SK-N-DZ (cell line): Measurements from ENCODE around the gene VIPR1.

Experiments used
- DNase-seq: peaks from one replicate; pipeline ENCODE4 v3.0.0-alpha.2; 2015; ENCODE audit warnings: low spot score

The VIPR1 gene

DNA sequence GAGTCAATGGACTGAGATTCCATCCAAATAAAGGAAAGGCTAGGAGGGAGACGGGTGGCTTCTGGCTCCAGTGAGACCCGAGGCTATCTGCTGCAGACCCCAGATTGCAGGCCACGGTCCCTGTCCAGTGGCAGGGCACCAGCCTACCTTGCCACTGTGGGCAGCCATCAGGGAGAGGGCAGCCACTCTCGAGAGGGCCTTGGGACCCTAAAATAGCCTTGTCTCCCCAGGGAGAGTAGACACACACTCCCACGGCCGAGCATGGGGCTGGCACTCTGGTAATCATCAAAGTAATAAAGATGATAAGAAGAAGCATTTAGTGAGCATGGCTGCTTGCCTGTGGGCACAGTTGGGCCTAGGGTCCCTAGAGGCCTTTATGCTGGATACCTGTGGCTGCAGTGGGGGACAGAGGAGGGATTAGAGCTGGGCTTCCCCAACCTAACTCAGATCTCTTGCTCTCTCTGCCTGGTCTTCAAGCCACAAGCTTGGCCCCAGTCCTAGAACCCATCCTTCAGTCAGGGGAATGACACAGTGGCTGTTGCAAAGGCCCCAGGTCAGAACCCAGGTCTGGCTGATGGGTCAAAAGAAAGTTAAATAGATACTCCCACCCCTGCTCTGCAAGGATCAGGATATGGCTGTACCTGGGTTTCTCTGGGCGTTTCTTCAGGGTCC lies 9.2 kb upstream of the VIPR1 start:
- DNase-seq: no peak

DNA sequence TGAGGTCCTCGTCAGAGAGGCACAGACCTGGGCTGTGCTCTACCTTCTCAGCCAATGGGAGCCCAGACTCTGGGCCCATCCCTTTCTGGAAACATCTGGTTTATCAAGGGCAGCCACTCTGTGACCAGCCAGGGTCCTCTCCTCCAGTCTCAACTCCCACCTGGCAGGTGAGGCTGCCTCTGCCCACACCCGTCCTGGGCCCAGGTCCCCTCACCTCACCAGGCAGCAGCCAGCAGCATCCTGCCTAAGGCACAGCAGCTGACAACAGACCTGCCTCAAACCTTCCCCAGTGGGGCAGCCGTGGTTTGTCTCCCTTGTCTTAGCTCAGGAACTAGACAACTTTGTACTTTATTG lies 8.7 kb upstream of the VIPR1 start:
- DNase-seq: no peak

DNA sequence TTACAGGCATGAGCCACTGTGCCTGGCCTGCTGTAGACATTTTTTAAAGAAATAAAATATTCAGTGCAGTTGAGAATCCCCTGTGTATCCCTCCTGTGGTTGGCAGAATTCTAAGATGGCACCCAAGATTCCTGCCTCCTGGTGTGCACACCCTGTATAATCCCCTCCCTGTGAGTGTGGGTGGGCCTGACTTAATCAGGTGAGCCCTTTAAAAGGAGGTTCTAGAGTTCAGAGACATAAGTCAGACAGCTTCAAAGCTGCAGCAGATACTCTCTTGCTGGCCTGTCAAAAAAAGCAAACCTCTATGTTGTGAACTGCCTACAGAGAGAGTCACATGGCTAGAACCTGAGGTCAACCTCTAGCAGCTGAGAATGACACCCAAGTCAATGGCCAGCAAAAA lies 7.0 kb upstream of the VIPR1 start:
- no peak for DNase-seq

DNA sequence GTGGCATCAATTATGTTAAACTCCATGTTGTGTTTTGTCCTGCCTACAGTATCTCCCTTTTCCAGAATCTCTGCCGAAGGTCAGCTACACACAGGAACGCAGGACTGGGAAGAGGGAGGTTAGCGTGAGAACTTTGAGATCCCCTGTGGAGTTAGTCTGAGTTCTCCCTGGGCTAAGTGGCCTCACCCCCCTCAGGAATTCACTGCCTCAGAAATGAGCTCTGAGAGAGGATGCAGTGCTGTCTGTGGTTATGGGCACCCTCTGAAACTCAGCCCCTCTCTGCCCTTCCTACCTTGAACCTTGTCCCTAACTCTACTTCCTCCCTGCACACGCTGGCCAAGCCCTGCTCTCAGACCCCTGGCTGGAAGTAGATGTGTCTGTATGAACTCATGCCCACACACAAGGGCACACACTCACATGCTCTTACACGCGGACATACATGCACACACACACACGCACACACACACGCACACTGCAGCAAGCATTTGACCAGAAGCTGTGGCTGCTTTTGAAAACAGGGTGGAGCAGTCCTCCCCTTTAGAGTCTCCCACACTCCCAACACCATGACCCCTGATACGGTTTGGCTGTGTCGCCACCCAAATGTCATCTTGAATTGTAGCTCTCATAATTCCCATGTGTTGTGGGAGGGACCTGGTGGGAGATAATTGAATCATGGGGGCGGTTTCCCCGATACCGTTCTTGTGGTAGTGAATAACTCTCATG lies 5.3 kb upstream of the VIPR1 start:
- no peak for DNase-seq

DNA sequence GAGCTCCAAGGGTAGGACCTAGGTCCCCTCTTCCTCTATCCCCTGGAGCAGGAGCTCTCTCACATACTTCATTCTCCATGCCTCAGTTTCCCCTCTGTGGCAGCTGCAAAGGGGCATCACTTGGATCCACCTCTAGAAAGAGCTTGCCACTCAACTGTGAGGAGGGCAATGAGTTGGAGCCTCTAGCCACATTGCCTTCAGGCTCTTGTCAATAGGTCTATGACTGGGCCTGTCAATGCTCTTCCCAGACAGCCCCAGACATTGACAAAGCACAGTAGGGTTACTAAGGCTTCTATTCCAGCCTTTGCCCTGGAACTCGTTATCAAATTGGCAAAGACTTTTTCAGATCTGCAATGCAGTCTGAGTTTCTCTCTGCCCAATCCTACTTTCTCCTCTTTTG lies 4.4 kb upstream of the VIPR1 start:
- no peak for DNase-seq

DNA sequence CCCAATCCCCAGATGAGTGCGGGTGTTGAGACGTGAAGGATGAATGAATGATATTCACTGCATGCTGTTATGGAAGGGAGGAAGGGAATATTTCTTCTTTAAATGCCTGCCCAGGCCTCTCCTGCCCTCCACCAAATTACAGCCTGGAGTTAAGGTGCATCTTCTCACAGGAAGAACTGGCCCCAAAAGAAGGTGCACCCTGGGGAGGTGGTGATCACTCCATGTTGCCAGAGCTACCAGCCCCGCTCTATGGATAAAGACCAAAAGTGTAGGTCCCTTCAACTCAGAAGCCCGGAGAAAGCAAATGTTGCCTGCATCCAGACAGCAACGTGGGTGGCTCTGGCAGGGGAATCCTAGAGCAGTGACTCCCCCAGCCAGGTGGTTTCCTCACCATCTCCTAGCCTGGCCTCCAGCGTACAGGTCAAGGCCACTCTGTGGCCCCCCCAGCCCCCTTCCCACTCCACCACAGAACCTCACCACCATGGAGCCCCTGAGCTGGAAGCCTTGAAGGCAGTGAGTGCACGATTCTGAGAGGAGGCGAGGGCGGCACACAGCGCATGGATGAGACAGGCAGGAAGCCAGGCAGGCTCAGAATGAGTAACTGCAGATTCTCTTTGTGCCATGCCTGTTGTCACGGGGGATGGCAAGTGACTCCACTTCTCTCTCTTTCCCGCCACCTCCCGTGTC lies 3.5 kb upstream of the VIPR1 start:
- DNase-seq: no peak

DNA sequence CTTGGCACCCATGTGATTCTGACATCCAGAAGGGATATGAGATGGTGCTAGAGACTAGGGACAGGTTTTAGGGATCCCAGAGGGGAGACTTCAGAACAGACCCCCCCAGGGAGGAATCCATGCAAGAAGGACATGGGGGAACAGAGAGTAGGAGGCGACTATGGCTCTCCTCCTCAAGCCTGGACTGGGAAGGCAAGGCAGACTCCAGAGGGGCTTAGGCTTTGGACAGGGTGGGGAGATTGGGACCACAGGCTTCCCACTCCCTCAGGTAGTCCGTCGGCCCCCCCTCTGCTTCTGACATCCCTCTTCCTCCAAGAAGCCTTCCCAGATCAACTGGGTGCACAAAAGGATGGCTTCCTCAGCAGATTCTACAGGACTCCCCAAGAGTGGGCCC lies 3.0 kb upstream of the VIPR1 start:
- DNase-seq: no peak

DNA sequence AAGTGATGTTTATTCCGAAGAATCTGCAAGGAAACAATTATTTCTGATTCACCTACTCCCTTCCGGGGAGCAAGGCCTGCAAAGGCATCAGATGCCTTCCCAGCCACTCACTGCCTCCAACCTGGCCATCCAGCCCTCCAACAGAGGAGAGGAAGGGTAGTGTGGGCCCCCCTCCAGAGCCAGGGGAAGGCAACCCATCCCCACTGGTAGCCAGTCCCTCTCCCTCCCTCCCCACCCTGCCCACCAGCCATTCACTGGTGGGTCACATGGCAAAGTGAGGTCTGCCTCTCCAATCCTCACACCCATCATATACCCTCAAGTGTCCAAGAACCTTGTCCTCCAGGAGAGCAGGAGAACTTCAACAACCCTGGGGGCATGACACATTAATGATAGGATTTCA lies 2.4 kb upstream of the VIPR1 start:
- no peak for DNase-seq

DNA sequence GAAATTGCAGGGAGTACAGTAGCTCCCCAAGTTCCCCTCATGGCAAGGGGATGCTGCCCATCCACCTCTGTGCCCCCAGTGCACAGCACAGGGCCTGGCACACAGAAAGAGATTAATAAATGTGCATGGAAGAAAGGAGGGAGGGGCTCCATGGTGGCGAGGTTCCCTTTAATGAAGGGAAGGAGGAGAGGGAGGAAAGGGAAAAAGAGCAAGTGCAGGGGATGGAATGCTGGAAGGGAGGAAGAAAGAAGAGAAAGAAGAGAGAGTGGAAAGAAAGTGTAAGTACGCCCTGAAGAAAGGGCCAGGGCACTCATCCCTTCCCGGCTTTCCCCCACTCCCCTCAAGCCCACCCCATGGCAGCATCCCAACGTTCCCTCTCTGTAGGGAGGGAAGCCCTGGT lies 1.5 kb upstream of the VIPR1 start:
- no peak for DNase-seq

DNA sequence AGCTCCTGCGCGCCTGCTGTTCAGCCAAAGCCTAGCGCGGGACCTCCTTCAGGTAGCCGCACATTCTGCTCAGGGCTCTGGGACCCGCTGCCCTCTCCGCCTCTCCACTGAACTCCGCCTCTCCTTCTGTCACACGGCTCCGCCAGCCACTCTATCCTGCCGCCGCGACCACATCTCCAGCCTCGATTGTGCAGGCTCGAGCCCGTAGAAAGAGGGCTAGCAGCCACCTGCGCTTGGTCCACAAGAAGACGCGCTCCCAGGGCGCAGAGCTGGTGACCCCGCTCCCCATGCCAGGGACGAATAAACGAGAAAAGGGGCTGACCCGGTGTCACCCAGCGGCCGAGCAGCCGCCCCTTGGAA lies 1.1 kb upstream of the VIPR1 start:
- DNase-seq: no peak

DNA sequence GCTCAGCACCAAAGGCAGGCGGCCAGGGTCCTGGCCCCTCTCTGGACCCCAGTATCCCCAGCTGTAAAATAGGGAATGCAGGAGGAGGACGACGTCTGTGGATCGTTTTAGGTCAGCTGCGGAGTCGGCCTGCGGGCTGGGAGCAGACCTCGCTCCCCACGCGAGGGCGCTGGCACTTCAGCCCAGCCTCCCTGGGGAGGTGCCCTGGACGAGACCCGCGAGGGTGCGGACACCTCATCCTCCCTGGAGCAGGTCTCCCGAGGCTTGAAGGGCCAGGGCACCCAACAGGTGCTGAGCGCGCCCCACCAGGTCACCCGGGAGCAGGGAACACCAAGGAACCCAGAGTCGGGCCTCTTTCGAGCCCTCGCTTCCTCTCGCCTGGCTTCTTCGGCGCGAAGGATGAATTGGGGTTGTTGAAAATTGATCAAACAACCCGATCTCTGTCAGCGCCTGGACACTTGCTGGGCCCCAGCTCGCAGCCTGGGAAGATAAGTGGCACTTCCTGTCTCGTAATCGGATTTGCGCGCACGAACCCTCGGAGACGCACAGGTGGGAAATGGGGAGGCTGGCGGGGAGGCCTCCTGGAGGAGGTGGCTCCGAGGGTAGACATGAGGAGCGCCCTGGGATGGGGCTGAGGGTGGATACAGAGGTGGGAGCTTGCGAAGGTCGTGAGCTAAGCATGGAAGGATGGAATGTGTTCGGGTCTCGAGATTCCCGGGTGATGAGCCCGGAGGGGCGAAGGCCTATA lies 588 bp upstream of the VIPR1 start:
- DNase-seq: peak; percentile 10

DNA sequence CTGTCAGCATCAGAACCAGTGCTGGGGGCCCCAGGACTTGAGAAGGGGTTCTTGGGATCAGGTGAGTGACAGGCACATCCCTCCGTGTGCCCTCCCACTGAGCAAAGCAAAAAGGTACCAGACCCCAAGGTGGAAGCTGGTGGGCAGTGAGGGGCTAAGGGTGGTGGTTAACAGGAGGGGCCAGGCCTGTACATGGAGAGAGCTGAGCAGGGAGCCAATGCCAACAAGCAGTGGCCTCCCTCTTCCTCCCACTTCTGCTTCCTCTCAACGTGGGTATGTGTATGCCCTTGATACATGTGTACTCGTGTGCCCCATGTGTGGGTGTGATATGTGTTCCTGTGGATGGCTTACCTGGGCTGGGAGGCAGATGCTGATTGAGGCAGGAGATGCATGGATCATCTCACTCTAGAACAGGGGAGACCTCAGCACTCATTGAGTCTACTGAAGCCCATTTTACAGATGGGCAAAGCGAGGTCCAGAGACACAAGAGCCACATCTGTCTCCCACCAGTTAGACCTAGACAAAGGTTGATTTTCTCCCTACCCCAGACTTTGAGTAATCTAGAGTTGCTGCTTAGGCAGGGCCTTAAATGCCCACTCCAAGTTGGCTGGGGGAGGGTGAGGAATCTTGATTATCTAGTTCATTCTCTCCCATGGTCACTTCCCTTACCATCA lies 945 bp downstream of the VIPR1 start:
- DNase-seq: no peak

DNA sequence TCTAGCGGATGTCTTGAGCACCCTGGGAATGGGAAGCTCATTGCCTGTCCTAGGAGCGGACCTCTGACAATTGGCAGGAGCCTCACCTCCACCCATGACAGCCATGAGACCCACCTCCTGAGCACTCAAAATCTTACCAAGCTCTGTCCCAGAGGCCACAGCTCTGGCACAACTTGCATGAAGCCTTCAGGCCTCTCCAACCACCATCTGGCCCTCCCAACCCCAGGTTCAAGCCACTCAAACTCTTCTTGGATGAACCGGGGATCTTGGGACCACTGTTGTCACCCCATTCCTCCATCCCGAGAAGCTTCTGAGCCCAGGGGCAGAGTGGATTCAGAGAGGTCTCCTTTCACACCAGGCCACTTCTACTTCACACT lies 1.5 kb downstream of the VIPR1 start:
- no peak for DNase-seq

DNA sequence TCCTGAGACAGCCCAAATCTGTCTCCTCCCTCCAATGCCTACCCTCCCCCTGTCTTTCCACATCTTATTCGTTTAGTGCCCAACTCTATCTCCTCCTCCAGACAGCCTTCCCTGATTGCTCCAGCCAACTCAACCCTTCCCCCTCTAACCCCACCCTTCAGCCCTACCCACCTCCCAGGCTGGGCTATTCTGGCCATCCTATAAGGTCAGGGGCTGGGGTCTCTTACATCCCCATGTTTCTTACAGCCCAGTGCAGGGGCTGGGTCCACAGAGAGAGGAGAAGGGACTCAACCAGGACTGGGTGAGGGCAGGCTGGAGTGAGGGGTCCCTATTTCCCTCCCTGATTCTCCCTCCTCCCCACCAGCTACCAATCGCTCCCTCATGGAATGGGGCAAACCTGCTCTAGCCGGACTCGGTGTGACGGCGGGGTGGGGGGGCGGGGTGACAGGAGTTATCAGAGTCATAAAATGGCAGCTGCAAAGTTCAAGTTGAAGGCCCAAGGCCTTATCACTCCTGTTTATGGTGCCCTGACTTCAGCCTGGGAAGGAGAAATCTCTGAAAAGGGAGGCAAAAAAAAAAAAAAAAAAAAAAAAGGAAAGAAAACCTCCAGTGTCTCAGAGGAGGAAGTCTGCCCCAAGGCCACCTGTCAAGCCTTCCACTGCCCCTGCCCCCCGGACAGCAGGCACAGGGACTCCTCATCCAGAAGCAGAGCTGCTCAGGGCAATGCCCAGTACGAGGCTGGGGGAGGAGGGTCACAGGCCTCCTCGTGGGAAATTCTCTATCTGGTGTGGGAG lies 2.1 kb downstream of the VIPR1 start:
- DNase-seq: no peak

DNA sequence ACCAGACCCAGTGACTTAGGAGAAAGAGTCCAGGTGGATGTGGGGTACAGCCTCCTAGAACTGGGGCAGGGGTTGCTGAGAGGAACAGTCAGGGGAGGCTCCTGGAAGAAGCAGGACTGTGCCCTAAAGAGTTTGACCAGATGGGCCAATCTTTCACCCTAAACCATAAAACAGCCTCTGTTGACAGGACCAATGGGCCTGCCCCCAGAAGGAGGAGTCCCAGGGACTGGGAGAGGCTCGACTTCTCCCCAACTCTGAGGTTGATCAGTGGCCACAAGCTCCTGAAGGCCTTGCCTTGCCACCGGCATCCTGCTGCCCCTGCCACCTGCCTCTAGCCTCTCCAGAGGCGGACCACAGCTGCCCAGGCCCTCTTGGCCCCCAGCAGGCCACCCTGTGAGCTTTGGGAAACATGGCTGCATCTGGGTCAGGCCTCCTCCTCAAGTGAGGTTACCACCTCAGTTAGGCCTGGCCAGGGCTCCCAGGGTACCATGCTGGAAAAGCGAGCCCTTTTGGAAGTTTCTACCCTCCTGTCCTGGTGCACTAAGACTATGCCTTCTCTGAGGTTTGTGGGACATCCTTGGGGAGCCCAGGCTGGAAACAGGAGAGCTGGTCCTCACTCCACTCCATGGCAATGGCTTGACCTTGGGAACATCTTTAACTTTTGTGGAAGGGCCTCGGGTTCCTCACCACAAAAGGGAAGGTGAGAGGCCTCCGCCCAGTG lies 2.8 kb downstream of the VIPR1 start:
- DNase-seq: no peak

DNA sequence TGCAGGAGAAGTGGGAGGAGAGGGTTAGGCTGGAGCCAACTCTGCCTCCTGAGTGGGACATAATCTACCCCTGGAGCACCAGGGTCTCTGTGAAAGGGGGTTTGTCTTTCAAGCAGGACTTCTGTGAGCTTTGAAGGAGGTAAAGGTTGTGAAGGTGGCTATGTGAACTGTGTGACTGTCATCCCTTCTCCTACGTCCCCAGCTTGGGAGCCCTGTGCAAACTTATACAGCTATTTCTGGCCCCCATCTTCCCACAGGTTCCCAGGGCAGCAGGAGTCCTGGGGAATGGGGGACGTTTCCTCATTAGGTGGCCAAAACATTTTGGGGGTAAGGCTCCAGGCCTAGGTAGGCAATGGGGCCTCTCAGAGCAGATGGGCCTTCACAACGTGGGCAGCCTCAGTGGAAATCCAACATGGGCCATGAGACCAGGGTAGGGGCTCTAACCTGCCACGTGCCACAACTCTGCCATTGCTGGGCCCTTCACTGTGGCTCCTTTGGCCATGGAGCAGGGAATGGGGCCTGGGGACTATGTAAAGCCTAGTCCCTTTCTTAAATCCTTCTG lies 3.5 kb downstream of the VIPR1 start:
- no peak for DNase-seq

DNA sequence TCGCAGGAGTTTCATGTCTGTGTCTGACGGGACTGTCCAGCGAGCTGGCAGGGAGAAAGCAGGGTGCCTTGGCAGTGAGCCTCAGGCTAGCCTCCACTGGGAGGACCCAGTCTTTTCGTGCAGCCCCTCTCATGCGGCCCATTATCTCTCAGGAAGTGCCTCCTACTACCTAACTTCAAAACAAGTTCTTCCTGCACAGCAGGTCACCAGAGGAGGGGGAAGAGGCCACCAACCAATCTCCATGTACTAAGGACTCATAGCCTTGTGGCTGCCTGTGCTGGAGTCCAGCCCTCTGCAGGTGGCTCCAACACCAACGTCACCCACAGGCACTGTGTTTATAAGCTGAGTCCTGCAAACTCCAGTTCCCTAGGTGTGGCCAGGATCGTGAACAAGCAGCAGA lies 4.8 kb downstream of the VIPR1 start:
- no peak for DNase-seq

DNA sequence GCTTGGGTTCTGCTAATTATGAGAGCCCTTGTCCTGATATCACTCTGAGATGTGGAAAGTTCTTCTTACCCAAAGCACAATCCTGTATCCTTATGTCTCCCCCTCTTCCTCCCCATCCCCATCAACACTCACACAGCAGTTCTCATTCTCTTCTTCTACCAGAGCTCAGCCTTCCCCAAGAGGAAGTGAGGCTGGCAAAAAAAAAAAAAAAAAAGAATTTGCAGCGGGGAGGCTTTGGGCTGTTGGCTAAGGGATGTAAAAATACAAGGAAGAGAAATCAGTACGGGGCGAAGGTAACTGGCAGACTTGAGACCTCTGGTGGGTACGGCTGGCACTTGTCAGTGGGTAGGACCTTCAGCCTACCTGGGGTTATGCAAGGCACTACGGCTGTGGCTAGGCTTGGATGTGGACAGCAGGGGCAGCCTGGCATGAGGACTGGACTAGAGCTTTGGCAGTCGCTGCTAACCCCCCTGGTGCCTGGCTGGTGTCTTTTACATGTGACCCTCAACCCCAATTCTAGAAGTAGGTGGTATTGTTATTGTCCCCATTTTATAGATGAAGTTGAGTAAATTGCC lies 5.4 kb downstream of the VIPR1 start:
- no peak for DNase-seq

DNA sequence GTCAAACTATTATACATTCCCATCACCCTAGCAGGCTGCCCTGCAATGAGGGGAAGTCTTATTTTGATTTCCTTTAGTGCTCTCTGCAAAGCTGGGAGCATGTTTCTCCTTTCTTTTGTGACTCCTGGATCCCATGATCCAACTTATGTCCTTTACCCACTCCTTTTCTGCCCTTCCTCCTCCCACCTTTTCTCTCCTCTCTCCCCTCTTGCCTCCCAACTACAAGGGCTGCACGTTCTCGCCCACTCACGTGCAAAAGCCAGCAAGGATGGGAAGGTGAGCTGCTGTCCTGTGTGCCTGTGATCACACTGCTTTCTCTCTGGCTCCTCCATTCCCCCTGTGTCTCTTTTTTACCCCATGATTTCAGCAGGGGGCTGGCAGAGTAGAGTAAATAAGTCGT lies 6.1 kb downstream of the VIPR1 start:
- no peak for DNase-seq

DNA sequence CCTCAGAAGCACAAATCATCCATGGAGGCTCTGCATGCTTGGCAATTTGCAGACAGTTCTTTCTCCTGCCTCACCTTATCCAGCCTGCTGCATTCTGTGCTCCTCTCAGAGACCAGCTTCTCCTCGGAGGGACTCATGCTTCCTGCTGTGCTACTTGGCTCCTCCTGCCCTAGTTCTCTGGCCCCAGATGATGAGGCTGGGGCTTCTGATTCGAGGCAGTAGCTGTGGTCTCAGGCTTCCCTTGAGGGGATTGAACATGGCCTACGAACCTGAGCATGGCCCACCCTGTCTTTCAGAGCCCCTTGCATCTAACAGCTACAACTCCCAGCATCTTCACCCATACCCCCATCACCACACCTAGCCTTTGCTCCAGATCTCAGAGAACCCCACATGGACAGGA lies 6.7 kb downstream of the VIPR1 start:
- no peak for DNase-seq
